ENCODE measurements around the gene DNASE2B.

DNA sequence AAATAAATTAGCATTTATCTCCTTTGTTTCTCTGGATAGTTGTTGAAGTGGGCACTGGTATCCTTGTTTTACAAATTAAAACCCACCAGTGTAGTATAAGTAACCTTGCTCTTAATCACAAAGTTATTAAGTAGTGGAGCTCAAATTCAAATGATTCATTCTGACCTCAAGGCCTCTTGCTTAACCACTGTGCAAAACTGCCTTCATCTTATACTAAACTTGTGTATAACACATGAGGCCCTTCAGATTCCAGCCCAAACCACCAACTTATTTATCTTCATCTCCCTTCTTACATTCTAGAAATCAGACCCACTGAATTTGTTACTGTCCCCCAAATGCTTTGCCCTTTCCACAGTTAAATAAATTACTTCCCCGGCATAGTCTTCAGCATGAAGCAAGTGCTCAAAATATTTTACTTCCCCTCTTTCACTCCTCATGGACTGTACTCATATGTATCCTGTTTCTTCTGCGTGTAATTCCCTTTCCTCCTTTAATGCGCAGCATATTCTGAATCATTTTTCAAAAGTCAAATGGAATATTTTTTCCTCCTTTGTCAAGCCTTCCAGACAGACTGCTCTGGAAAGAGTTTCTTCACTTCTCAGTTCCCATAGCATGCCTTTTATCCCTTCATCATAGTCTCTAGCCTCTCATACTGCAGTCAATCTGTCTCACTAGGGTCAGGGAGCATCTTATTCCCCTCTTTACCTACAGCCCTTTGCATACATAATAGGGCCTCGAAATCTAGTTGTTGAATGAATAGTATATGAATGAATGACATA is 19.0 kb upstream of the DNASE2B start:
- TF ChIP-seq POLR2AphosphoS5 (IDR thresholded peaks at IDR 0.05) (no peak), POLR2A (IDR thresholded peaks at IDR 0.05) (no peak)

Data from stomach (tissue), 4 donors.